Body of pancreas (tissue), 4 donors: ENCODE measurements around the gene SLC38A3. TPM values are rescaled to one million over a fixed set of nuclear protein-coding genes. Genes with fewer than 3 reads are reported as not detected.

Experiments
- ATAC-seq: fragments of 150-250 bp; one replicate; pipeline ENCODE4 v1.9.1; 2016
- DNase-seq, 4 donors: peaks; one replicate each; pipeline ENCODE4 v3.0.0-alpha.2; 2019
- H3K27ac ChIP-seq, 4 donors: fragments of 200-600 bp; sonication (generic); 1 replicate in 3 of 4; 2 replicates in 1 of 4; pipeline versions ENCODE4 v1.5.1 to v1.6.1; 2016 to 2019; ENCODE audit warnings: mild to moderate bottlenecking in 1 of 4, mixed read lengths in 1 of 4, moderate library complexity in 1 of 4
- H3K27me3 ChIP-seq, 2 donors: fragments of 200-600 bp; sonication (generic); one replicate each; pipeline ENCODE4 v1.6.0; 2016; ENCODE audit warnings: mild to moderate bottlenecking in 1 of 2
- H3K36me3 ChIP-seq, 2 donors: fragments of 200-600 bp; sonication (generic); replicated peaks in 1 of 2; 2 replicates each; pipeline ENCODE4 v1.5.1; 2016; ENCODE audit warnings: low read depth in 2 of 2; ENCODE audit not compliant: insufficient read depth in 1 of 2
- H3K4me1 ChIP-seq: fragments of 200-600 bp; sonication (generic); one replicate; pipeline ENCODE4 v1.6.0; 2016
- H3K4me3 ChIP-seq, 2 donors: fragments of 200-600 bp; sonication (generic); 1 replicate in 1 of 2; 2 replicates in 1 of 2; pipeline ENCODE4 v1.5.1; 2016 to 2019
- H3K9me3 ChIP-seq, 3 donors: fragments of 200-600 bp; sonication (generic); 1 replicate in 2 of 3; 2 replicates in 1 of 3; pipeline ENCODE4 v1.5.1; 2016
- CTCF ChIP-seq, 7 experiments: fragments of 450-650 bp in 4 of 7; fragments of 200-600 bp in 3 of 7; sonication (generic) in 3 of 7; IDR thresholded peaks; one replicate each; pipeline ENCODE4 v1.5.1; 2016 to 2019; ENCODE audit warnings: antibody characterized with exemption in 7 of 7
- POLR2A ChIP-seq, 3 donors: fragments of 450-650 bp; IDR thresholded peaks; one replicate each; pipeline ENCODE4 v1.6.1; 2016; ENCODE audit warnings: antibody characterized with exemption in 3 of 3, mild to moderate bottlenecking in 2 of 3
- WGBS, 2 donors: methylation state at CpG; one replicate each; pipeline ENCODE4 v1.1.5; 2017; 5-methylcytosine and 5-hydroxymethylcytosine counted together
- intact Hi-C: fragments of 100-400 bp; cut with DNase I; formaldehyde crosslinking; loops from one replicate; pipeline ENCODE4 v1.15.1; 2023
- total RNA-seq, 2 donors: library from RNA; depleted of rRNA; stranded (reverse); fragments of >200 nt; gene quantifications; one replicate each; pipeline ENCODE4 v1.1.0, GENCODE V29; 2016

The SLC38A3 gene
- total RNA-seq, 2 donors from 2014 or later, result 4.6 to 48.0 TPM

- 86 to 91% methylated on average over 20 to 21 of the region's 21 CpGs for WGBS, 2 donors
Observed at GRCh38 chr3:50184242-50184978, 20.7 kb upstream of the SLC38A3 start.

GRCh38 chr3:50185230-50185629 lies 19.8 kb upstream of the SLC38A3 start:
- WGBS, 2 donors, result 97 to 100% methylated on average over 2 to 4 of the region's 4 CpGs
- peaks cover 1% of the 10 kb centered on the region for H3K4me1 ChIP-seq
- H3K9me3 ChIP-seq, result no peaks in the 10 kb centered on the region
- intact Hi-C loops, result loop anchor here (5.0 kb wide), 1 partner anchor 63 kb away; no protein-coding TSS in a partner anchor
- ATAC-seq, result no peak
- no peak for TF ChIP-seq CTCF (IDR thresholded peaks at IDR 0.05)
- TF ChIP-seq POLR2A (IDR thresholded peaks at IDR 0.05), result no peak
- H3K27me3 ChIP-seq, result no peaks in the 10 kb centered on the region
- no peak overlapping the region for H3K27ac ChIP-seq
- DNase-seq, result no peak
- H3K4me3 ChIP-seq, result no peak overlapping the region
- H3K36me3 ChIP-seq, result no peaks in the 10 kb centered on the region

More at GRCh38 chr3:50184242-50184978, 20.7 kb upstream of the SLC38A3 start:
- no peaks in the 10 kb centered on the region for H3K9me3 ChIP-seq
- H3K4me3 ChIP-seq, result no peak overlapping the region
- no peaks in the 10 kb centered on the region for H3K36me3 ChIP-seq
- ATAC-seq (no peak), DNase-seq (no peak)
- H3K27me3 ChIP-seq, result no peaks in the 10 kb centered on the region
- peaks cover 10% of the 10 kb centered on the region for H3K4me1 ChIP-seq
- H3K27ac ChIP-seq, result no peak overlapping the region
- TF ChIP-seq CTCF (IDR thresholded peaks at IDR 0.05), result no peak
- TF ChIP-seq POLR2A (IDR thresholded peaks at IDR 0.05), result no peak
- intact Hi-C loops, result no loop called here

GRCh38 chr3:50186096-50186495 lies 19.0 kb upstream of the SLC38A3 start:
- TF ChIP-seq POLR2A (IDR thresholded peaks at IDR 0.05) (no peak), CTCF (IDR thresholded peaks at IDR 0.05) (no peak)
- no peak overlapping the region for H3K4me3 ChIP-seq
- no peak overlapping the region for H3K27ac ChIP-seq
- H3K36me3 ChIP-seq, result no peaks in the 10 kb centered on the region
- 97% methylated on average over 10 of the region's 10 CpGs; no CpG with 5 or more reads in 1 of the 2 donors for WGBS, 2 donors
- H3K9me3 ChIP-seq, result no peaks in the 10 kb centered on the region
- intact Hi-C loops, result loop anchor here (5.0 kb wide), 1 partner anchor 64 kb away; no protein-coding TSS in a partner anchor
- ATAC-seq (no peak), DNase-seq (no peak)
- H3K4me1 ChIP-seq, result no peaks in the 10 kb centered on the region
- no peaks in the 10 kb centered on the region for H3K27me3 ChIP-seq

DNA sequence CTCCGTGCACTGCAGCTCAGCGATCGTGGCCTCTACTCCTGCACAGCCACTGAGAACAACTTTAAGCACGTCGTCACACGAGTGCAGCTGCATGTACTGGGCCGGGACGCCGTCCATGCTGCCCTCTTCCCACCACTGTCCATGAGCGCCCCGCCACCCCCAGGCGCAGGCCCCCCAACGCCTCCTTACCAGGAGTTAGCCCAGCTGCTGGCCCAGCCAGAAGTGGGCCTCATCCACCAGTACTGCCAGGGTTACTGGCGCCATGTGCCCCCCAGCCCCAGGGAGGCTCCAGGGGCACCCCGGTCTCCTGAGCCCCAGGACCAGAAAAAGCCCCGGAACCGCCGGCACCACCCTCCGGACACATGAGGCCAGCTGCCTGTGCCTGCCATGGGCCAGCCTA lies 17.3 kb upstream of the SLC38A3 start:
- DNase-seq (no peak), ATAC-seq (no peak)
- H3K27me3 ChIP-seq, result peaks cover 0 to under 1% of the 10 kb centered on the region in 2 donors
- TF ChIP-seq CTCF (IDR thresholded peaks at IDR 0.05) (no peak), POLR2A (IDR thresholded peaks at IDR 0.05) (no peak)
- H3K9me3 ChIP-seq, result no peaks in the 10 kb centered on the region
- 96 to 100% methylated on average over 4 to 18 of the region's 19 CpGs for WGBS, 2 donors
- no peak overlapping the region for H3K4me3 ChIP-seq
- intact Hi-C loops, result loop anchor here (5.0 kb wide), 1 partner anchor 65 kb away; no protein-coding TSS in a partner anchor
- H3K27ac ChIP-seq, result no peak overlapping the region
- H3K4me1 ChIP-seq, result peaks cover 2% of the 10 kb centered on the region
- no peaks in the 10 kb centered on the region for H3K36me3 ChIP-seq
